ENCODE measurements around the gene MINDY4. TPM values are rescaled to one million over a fixed set of nuclear protein-coding genes. Genes with fewer than 3 reads are reported as not detected.

The MINDY4 gene
- total and polyA plus RNA-seq, 2 of the 13 experiments (the other 11 are each of a cell fraction or from before 2014, with no cell fraction given): not detected

DNA sequence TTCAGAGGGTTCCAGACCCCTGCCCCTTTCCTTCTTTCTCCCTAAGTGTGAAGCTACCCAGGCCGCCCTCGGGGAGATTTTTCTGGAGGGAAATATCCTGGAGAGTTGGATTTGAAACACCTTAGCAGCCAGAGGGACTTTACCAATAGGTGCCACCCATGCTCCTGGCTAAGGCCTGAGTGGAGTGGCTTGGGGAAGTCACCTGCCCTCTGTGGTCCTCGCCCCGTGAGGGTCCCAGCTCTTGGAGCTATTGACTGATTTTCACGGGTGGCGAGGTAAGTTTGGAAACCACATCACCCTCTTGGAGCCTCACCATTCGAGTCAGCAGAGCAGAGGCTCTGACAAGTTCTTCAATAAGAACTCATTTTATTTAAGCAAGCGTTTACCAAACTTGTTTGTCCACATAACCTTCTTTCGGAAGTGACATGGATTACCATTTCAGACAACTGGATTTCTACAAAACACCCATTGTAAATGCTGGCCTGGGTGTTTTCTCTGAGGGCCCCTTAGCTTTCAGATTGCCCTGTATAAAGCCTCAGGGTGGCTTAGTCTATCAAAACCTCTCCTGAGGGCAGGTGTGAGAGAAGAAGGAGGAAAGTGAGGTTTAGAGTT is 160.8 kb downstream of the MINDY4 start:
- FAIRE-seq (no peak), DNase-seq (ENCODE audit: low spot score) (no peak), ATAC-seq (no peak)
- no TSS peak for BruUV-seq (replicated peaks)
- H3K27ac ChIP-seq (ENCODE audit: extremely low read length, insufficient read depth, low read length): no peak overlapping the region
- no peak overlapping the region for H3K4me2 ChIP-seq (ENCODE audit: low read depth, low read length)
- H3K79me2 ChIP-seq (ENCODE audit: insufficient read depth, low read length): no peaks in the 10 kb centered on the region
- H3K9me3 ChIP-seq (ENCODE audit: low read length): no peaks in the 10 kb centered on the region
- H3K36me3 ChIP-seq (replicated peaks in 1 of 2; ENCODE audit: control insufficient read depth in 1 of 2, insufficient read depth in 2 of 2, low read length in 2 of 2): no peaks in the 10 kb centered on the region
- peaks cover 4 to 12% of the 10 kb centered on the region in 2 experiments; a peak in 4 of 5 replicates for H3K27me3 ChIP-seq (ENCODE audit: control insufficient read depth in 1 of 2, insufficient read depth in 2 of 2, low read length in 2 of 2)
- H3K9ac ChIP-seq (ENCODE audit: insufficient read depth, low read depth, low read length): no peak overlapping the region
- no peaks in the 10 kb centered on the region for H3K4me1 ChIP-seq (ENCODE audit: insufficient read depth, low read length)
- intact Hi-C loops (cut with micrococcal nuclease; ENCODE audit: unreplicated experiment) (no loop called here), in situ Hi-C loops (cut with HindIII; ENCODE audit: extremely low pct_ligation_motif_present, low pct_unique_long_range_greater_than_20kb) (no loop called here)
- no peak overlapping the region for H2AFZ ChIP-seq (ENCODE audit: low read length)
- CTCF ChIA-PET (ENCODE audit: low intra/inter-chr PET ratio, low total read pairs): no interaction called here
- POLR2A ChIA-PET: no interaction called here
- TF ChIP-seq FOSL1 (CRISPR knock-in tag; IDR thresholded peaks at IDR 0.05; ENCODE audit: borderline replicate concordance) (no peak), ATF7 (IDR thresholded peaks at IDR 0.05) (no peak), ATF7 (CRISPR knock-in tag; IDR thresholded peaks at IDR 0.05) (no peak), ZNF441 (CRISPR knock-in tag; IDR thresholded peaks at IDR 0.05; ENCODE audit: borderline replicate concordance) (no peak), KDM5A (IDR thresholded peaks at IDR 0.05; ENCODE audit: borderline replicate concordance, low read length) (no peak)
- 20% methylated on average over 9 of the region's 9 CpGs for WGBS (ENCODE audit: low lambda C conversion rate)
- no peaks in the 10 kb centered on the region for H4K20me1 ChIP-seq (ENCODE audit: insufficient read depth, low read length)
- H3K4me3 ChIP-seq (replicated peaks in 1 of 3; ENCODE audit: insufficient read depth in 1 of 3, low read depth in 2 of 3, low read length in 3 of 3): no peak overlapping the region

DNA sequence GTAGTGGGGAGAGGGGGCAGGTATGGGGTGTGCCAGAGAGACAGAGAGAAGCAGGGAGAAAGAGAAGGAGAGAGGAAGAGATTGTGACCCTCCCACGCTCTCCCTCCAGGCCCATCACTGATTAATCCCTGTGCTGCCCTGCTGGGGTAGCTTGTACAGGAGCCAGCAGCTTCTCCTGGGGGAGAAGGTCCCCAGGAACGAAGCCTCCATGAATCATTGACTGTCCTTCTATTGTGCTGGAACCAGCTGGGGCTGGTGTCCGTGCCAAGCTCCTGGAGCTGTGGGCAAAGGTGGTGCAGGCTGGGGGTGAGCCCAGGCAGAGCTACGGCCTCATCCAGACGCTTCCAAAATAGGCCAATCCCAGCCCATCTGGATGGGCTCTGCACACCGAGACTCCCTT is 161.3 kb downstream of the MINDY4 start:
- no peak overlapping the region for H2AFZ ChIP-seq (ENCODE audit: low read length)
- H3K79me2 ChIP-seq (ENCODE audit: insufficient read depth, low read length): no peaks in the 10 kb centered on the region
- H3K9me3 ChIP-seq (ENCODE audit: low read length): no peaks in the 10 kb centered on the region
- H3K36me3 ChIP-seq (replicated peaks in 1 of 2; ENCODE audit: control insufficient read depth in 1 of 2, insufficient read depth in 2 of 2, low read length in 2 of 2): no peaks in the 10 kb centered on the region
- DNase-seq (ENCODE audit: low spot score) (no peak), ATAC-seq (no peak), FAIRE-seq (no peak)
- no peaks in the 10 kb centered on the region for H4K20me1 ChIP-seq (ENCODE audit: insufficient read depth, low read length)
- no peak overlapping the region for H3K4me2 ChIP-seq (ENCODE audit: low read depth, low read length)
- no TSS peak for BruUV-seq (replicated peaks)
- CTCF ChIA-PET (ENCODE audit: low intra/inter-chr PET ratio, low total read pairs): no interaction called here
- peaks cover 4 to 12% of the 10 kb centered on the region in 2 experiments; a peak in 4 of 5 replicates for H3K27me3 ChIP-seq (ENCODE audit: control insufficient read depth in 1 of 2, insufficient read depth in 2 of 2, low read length in 2 of 2)
- in situ Hi-C loops (cut with HindIII; ENCODE audit: extremely low pct_ligation_motif_present, low pct_unique_long_range_greater_than_20kb): no loop called here
- H3K9ac ChIP-seq (ENCODE audit: insufficient read depth, low read depth, low read length): no peak overlapping the region
- H3K4me3 ChIP-seq (replicated peaks in 1 of 3; ENCODE audit: insufficient read depth in 1 of 3, low read depth in 2 of 3, low read length in 3 of 3): no peak overlapping the region
- 0% methylated on average over 1 of the region's 6 CpGs for WGBS (ENCODE audit: low lambda C conversion rate)
- intact Hi-C loops (cut with micrococcal nuclease; ENCODE audit: unreplicated experiment): no loop called here
- POLR2A ChIA-PET: no interaction called here
- H3K27ac ChIP-seq (ENCODE audit: extremely low read length, insufficient read depth, low read length): no peak overlapping the region
- H3K4me1 ChIP-seq (ENCODE audit: insufficient read depth, low read length): no peaks in the 10 kb centered on the region
- TF ChIP-seq, protein P1, sequence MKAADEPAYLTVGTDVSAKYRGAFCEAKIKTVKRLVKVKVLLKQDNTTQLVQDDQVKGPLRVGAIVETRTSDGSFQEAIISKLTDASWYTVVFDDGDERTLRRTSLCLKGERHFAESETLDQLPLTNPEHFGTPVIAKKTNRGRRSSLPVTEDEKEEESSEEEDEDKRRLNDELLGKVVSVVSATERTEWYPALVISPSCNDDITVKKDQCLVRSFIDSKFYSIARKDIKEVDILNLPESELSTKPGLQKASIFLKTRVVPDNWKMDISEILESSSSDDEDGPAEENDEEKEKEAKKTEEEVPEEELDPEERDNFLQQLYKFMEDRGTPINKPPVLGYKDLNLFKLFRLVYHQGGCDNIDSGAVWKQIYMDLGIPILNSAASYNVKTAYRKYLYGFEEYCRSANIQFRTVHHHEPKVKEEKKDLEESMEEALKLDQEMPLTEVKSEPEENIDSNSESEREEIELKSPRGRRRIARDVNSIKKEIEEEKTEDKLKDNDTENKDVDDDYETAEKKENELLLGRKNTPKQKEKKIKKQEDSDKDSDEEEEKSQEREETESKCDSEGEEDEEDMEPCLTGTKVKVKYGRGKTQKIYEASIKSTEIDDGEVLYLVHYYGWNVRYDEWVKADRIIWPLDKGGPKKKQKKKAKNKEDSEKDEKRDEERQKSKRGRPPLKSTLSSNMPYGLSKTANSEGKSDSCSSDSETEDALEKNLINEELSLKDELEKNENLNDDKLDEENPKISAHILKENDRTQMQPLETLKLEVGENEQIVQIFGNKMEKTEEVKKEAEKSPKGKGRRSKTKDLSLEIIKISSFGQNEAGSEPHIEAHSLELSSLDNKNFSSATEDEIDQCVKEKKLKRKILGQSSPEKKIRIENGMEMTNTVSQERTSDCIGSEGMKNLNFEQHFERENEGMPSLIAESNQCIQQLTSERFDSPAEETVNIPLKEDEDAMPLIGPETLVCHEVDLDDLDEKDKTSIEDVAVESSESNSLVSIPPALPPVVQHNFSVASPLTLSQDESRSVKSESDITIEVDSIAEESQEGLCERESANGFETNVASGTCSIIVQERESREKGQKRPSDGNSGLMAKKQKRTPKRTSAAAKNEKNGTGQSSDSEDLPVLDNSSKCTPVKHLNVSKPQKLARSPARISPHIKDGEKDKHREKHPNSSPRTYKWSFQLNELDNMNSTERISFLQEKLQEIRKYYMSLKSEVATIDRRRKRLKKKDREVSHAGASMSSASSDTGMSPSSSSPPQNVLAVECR (CRISPR knock-in tag; IDR thresholded peaks at IDR 0.05; ENCODE audit: borderline replicate concordance): no peak
- TF ChIP-seq NR3C1 (CRISPR knock-in tag; IDR thresholded peaks at IDR 0.05) (no peak), FOXA3 (CRISPR knock-in tag; IDR thresholded peaks at IDR 0.05) (no peak), FOXO1 (CRISPR knock-in tag; IDR thresholded peaks at IDR 0.05) (no peak), SNAPC2 (CRISPR knock-in tag; IDR thresholded peaks at IDR 0.05) (no peak), NFYC (CRISPR knock-in tag; IDR thresholded peaks at IDR 0.05) (no peak), GTF3A (CRISPR knock-in tag; conservative IDR thresholded peaks at IDR 0.05) (no peak), GTF2F1 (IDR thresholded peaks at IDR 0.05; ENCODE audit: low read length) (no peak), PAF1 (CRISPR knock-in tag; IDR thresholded peaks at IDR 0.05) (no peak)
- TF ChIP-seq, protein P2, sequence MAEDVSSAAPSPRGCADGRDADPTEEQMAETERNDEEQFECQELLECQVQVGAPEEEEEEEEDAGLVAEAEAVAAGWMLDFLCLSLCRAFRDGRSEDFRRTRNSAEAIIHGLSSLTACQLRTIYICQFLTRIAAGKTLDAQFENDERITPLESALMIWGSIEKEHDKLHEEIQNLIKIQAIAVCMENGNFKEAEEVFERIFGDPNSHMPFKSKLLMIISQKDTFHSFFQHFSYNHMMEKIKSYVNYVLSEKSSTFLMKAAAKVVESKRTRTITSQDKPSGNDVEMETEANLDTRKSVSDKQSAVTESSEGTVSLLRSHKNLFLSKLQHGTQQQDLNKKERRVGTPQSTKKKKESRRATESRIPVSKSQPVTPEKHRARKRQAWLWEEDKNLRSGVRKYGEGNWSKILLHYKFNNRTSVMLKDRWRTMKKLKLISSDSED (CRISPR knock-in tag; IDR thresholded peaks at IDR 0.05): no peak

Measured in HepG2 (cell line).